Lower leg skin (tissue), 3 donors: Measurements from ENCODE around the gene CELSR3.

Source experiments
- POLR2A ChIP-seq, 2 donors: fragments of 450-650 bp; IDR thresholded peaks; one replicate each; pipeline ENCODE4 v1.6.1; 2016 to 2017; ENCODE audit warnings: antibody characterized with exemption in 2 of 2, mild to moderate bottlenecking in 1 of 2, moderate library complexity in 1 of 2
- TF ChIP-seq, protein P1 (sequence below), 3 donors: fragments of 450-650 bp; IDR thresholded peaks; one replicate each; pipeline ENCODE4 v1.5.1; 2016; ENCODE audit warnings: antibody characterized with exemption in 3 of 3, mild to moderate bottlenecking in 3 of 3, moderate library complexity in 2 of 3

- TF ChIP-seq, protein P1, sequence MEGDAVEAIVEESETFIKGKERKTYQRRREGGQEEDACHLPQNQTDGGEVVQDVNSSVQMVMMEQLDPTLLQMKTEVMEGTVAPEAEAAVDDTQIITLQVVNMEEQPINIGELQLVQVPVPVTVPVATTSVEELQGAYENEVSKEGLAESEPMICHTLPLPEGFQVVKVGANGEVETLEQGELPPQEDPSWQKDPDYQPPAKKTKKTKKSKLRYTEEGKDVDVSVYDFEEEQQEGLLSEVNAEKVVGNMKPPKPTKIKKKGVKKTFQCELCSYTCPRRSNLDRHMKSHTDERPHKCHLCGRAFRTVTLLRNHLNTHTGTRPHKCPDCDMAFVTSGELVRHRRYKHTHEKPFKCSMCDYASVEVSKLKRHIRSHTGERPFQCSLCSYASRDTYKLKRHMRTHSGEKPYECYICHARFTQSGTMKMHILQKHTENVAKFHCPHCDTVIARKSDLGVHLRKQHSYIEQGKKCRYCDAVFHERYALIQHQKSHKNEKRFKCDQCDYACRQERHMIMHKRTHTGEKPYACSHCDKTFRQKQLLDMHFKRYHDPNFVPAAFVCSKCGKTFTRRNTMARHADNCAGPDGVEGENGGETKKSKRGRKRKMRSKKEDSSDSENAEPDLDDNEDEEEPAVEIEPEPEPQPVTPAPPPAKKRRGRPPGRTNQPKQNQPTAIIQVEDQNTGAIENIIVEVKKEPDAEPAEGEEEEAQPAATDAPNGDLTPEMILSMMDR (IDR thresholded peaks at IDR 0.05), result no peak
- no peak for TF ChIP-seq POLR2A (IDR thresholded peaks at IDR 0.05)
These were observed 12.0 kb downstream of the CELSR3 start for GRCh38 chr3:48650723-48651122.
